GM21723 (cell line): ENCODE results near the gene WIPF3.

Experiments used
- ATAC-seq: cut with Tn5 transposase; IDR thresholded peaks from one replicate; pipeline ENCODE4 v1.9.1; 2021; ENCODE audit warnings: mild to moderate bottlenecking, moderate library complexity; ENCODE audit not compliant: unreplicated experiment

WIPF3 gene

GRCh38 chr7:29847496-29847895 lies 41.2 kb downstream of the WIPF3 start:
- no peak for ATAC-seq

DNA sequence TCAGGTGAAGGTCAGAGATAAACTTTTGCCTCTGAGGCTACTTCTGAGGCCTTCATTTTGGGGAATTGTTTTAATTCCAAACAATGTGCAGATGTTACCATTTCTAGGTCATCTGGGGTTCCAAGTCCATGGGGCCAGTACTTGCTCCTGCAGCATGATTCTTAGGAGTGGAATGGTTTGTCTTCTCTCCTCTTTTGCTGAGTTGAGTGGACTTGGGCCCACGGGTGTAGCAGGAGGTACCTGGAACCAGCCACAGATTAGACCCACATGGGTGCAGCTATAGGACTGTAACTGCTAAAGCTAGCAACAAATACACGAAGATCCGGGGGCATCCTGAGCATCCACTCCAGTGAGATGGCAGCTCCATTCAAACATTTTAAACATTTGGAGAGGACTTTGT lies 41.6 kb downstream of the WIPF3 start:
- ATAC-seq, result no peak

- no peak for ATAC-seq
Observed at GRCh38 chr7:29848941-29849340, 42.6 kb downstream of the WIPF3 start.

- ATAC-seq, result no peak
Observed at GRCh38 chr7:29851487-29851886, 45.2 kb downstream of the WIPF3 start.

GRCh38 chr7:29852457-29852856 lies 46.1 kb downstream of the WIPF3 start:
- ATAC-seq, result no peak

GRCh38 chr7:29853072-29853471 lies 46.8 kb downstream of the WIPF3 start:
- no peak for ATAC-seq

DNA sequence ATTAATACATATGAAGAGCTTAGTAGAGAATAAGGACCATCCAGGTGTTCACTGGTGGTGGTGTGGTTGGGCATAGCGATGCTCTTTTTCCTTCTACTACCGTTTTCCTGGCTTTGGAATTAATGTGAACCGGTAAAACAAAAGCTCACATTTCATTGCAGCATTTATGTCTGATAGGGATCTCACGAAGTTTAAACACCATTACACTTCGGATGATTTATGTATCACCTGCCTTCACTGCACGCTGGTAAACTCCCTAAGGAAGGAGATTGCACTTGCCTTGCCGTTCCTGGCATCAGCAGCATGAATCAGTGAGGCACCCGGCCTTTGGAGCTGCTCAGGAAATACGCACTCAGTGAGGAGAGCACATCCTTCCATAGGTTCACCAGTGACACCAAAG lies 47.5 kb downstream of the WIPF3 start:
- ATAC-seq, result no peak

GRCh38 chr7:29854257-29854938 lies 48.1 kb downstream of the WIPF3 start:
- no peak for ATAC-seq

GRCh38 chr7:29857654-29858053 lies 51.3 kb downstream of the WIPF3 start:
- ATAC-seq, result no peak

DNA sequence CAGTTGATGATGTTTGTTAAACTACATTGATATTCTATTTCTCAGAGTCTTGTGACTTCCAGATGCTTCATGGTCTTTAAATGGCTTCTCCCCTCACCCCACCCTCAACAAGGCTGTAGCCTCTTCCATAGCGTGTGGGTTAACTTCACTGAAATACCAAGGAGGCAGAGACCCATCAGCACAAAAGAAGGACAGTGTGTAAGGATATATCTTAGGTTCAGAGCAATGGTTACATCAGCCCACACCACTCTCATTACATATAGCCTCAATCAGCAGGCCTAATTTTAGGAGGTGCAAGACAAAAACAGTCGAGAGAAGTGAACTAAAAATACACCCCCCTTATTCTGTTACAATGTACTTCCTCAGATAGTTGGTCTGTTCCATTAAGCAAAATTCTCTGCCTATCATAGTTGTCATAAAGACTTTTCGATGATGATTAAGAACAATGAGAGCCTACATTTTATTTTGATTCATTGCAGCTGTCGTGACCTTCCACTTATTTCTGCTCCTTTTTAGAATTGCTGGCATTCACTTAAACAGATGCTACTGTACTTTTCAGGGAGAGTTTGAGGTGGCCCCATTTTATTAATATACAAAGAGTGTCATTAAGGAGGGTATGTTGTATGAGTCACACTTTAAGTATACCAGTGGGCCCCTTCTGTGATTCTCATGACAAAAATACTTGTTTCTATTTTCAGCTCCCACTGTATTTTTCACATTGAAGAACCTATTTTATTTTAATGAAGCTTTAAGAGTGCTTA lies 52.1 kb downstream of the WIPF3 start:
- no peak for ATAC-seq

GRCh38 chr7:29859104-29859503 lies 52.8 kb downstream of the WIPF3 start:
- ATAC-seq, result no peak

GRCh38 chr7:29859524-29860185 lies 53.3 kb downstream of the WIPF3 start:
- ATAC-seq, result no peak

GRCh38 chr7:29860186-29860585 lies 53.9 kb downstream of the WIPF3 start:
- no peak for ATAC-seq

DNA sequence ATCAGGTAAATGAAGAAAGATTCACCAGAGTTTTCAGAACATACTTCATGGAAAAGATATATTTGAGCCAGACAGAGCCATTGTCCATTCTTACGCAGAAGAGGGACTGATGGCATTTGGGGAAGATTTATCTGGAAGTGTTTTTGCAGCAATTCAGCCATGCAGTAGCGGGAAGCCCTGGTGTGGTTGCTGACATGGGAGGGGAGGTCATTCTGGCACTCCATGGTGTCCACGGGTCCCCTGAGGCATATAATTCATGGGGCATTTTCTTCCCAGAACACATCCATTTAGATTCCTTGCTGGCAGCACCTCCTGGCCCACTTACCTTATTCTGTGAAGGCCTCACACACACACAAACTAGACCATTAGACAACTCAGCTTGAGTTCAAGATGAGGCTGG lies 55.6 kb downstream of the WIPF3 start:
- ATAC-seq, result no peak

DNA sequence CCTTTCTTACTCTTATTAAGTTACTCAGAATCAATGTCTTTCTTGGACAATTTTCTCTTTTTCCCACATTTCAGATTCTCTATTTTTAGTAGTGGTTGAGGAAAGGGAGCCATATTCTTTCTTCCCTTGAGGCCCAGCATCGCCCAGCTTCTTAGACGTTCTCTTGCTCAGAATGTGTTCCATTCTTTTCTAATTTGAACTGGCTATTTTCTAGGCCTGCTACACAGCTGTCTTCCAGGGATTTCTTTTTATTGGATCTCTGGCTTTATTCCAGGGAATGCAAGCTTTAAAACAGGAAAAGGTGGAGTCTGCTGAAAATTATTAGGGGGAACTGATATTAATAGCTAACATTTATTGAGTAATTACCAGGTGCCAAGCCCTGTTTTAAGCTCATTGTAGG lies 58.3 kb downstream of the WIPF3 start:
- no peak for ATAC-seq

DNA sequence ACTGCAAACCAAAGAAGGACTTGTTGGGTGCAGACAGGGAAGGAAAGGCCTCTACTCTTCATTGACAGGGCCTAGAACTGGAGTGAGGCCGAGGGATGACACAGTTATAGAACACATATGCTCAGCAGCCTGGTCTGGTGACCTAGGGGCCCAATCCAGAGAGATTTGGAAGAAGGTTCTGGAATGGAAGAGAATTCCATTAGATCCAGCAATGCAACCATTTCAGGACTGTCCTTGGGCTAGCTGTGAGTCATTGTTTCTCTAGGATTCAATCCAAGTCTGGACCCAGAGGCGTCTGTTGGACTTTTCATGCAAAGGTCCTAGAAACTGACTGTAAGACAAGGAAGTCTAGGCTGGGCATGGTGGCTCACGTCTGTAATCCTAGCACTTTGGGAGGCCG lies 59.2 kb downstream of the WIPF3 start:
- ATAC-seq, result no peak

GRCh38 chr7:29866490-29866930 lies 60.2 kb downstream of the WIPF3 start:
- ATAC-seq, result no peak

DNA sequence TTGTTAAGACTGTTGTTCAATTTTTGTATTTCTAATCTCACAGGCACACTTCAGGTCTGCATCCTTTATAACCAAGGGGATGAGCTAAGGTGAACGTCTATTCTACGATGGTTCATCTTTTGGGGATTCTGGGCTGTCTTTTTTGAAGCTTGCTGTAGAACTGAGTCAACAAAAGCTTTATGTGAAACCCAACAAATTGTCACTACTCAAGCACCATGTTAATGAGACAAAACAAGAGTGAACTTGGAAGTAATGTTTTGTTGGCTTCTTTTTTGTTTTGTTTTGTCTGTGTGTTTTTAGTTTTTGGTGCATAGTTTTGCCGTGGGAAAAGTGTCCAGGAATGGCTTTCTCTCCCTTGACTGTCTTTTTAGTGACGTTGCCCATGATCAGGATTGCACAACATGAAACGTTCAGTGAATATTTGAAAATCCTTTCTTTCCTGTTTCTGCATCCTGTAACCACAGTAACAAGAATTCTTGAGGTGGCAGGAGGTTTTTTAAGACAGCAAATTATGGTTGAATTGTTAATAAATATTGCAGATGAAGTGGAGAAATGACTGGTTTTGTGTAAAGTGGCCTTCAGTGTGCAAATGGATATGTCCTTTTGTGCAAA lies 65.6 kb downstream of the WIPF3 start:
- no peak for ATAC-seq

- no peak for ATAC-seq
Observed at GRCh38 chr7:29873644-29874294, 67.5 kb downstream of the WIPF3 start.

- no peak for ATAC-seq
Observed at GRCh38 chr7:29875741-29876140, 69.4 kb downstream of the WIPF3 start.

DNA sequence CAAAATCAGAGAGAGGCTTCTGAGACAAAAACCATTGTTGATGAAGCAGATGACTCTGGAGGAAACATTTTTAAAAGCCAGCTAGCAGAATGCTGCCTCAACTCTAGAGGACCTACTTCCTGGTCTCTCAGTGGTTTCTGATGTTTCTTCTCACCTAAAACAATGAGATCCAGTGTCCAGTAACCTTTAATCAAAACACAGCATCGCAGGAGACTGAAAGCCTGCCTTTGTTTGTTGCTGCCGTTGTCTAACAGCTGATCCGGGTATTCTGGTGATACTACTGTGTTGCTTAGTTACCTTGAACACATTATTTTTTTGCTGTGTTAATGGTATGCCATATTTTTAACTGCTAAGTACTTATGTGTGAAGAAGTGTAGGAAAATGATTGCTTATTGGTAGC lies 70.9 kb downstream of the WIPF3 start:
- no peak for ATAC-seq
